K562 (cell line): ENCODE data around the gene PHC3. TPM values are rescaled to one million over a fixed set of nuclear protein-coding genes. Genes with fewer than 3 reads are reported as not detected.

Source experiments
- polyA plus RNA-seq, 8 experiments: library from polyadenylated mRNA; depleted of rRNA in 4 of 8; stranded (reverse) in 5 of 8; unstranded in 3 of 8; fragments of >200 nt; fragmentation: Nextera tagmentation in 2 of 8; fragmentation: Illumina TruSeq in 1 of 8; extraction: Ambion mirVana in 2 of 8; extraction: Trizol in 1 of 8; gene quantifications; 2 replicates each; pipeline versions ENCODE4 v1.2.1 to v1.2.3, GENCODE V29; 2011 to 2014; ENCODE audit warnings: inconsistent platforms in 1 of 8, missing spikeins in 1 of 8
- total RNA-seq, 7 experiments: library from RNA; depleted of rRNA in 6 of 7; stranded (reverse); fragments of >200 nt in 6 of 7; fragmentation: Illumina TruSeq in 2 of 7; extraction: Trizol in 2 of 7; gene quantifications; 2 replicates each; pipeline versions ENCODE4 v1.2.1 to v1.2.3, GENCODE V29; 2011 to 2021; ENCODE audit warnings: low replicate concordance in 1 of 7
- TF ChIP-seq, protein P1 (sequence below): fragments of 200-600 bp; sonication (generic); IDR thresholded peaks from one replicate; pipeline ENCODE4 v1.6.1; 2012; ENCODE audit warnings: mild to moderate bottlenecking, low read depth, low read length, inconsistent platforms

PHC3 gene
- total and polyA plus RNA-seq, 9 of the 15 experiments (the other 6 are each of a cell fraction or from before 2014, with no cell fraction given) = 3.1 to 21.6 (median 10.5) TPM

DNA sequence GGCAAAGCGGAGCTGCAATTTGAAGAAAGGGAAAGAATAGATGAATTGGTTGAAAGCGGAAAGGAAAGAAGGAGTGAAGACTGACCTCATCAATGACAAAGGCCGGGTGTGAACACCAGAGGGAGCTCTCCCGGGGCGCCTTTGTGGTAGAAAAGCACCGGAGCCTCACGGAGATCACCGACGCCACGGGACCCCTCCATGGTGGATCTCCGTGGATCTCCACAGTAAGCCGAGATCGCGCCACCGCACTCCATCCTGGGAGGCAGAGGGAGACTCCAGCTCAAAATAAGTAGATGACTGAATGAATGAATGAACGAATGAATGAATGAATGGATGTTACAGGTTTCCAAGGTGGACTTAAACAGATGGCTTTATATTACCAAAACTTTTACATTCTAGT, 118.8 kb downstream of the PHC3 start (continued):
- TF ChIP-seq, protein P1, sequence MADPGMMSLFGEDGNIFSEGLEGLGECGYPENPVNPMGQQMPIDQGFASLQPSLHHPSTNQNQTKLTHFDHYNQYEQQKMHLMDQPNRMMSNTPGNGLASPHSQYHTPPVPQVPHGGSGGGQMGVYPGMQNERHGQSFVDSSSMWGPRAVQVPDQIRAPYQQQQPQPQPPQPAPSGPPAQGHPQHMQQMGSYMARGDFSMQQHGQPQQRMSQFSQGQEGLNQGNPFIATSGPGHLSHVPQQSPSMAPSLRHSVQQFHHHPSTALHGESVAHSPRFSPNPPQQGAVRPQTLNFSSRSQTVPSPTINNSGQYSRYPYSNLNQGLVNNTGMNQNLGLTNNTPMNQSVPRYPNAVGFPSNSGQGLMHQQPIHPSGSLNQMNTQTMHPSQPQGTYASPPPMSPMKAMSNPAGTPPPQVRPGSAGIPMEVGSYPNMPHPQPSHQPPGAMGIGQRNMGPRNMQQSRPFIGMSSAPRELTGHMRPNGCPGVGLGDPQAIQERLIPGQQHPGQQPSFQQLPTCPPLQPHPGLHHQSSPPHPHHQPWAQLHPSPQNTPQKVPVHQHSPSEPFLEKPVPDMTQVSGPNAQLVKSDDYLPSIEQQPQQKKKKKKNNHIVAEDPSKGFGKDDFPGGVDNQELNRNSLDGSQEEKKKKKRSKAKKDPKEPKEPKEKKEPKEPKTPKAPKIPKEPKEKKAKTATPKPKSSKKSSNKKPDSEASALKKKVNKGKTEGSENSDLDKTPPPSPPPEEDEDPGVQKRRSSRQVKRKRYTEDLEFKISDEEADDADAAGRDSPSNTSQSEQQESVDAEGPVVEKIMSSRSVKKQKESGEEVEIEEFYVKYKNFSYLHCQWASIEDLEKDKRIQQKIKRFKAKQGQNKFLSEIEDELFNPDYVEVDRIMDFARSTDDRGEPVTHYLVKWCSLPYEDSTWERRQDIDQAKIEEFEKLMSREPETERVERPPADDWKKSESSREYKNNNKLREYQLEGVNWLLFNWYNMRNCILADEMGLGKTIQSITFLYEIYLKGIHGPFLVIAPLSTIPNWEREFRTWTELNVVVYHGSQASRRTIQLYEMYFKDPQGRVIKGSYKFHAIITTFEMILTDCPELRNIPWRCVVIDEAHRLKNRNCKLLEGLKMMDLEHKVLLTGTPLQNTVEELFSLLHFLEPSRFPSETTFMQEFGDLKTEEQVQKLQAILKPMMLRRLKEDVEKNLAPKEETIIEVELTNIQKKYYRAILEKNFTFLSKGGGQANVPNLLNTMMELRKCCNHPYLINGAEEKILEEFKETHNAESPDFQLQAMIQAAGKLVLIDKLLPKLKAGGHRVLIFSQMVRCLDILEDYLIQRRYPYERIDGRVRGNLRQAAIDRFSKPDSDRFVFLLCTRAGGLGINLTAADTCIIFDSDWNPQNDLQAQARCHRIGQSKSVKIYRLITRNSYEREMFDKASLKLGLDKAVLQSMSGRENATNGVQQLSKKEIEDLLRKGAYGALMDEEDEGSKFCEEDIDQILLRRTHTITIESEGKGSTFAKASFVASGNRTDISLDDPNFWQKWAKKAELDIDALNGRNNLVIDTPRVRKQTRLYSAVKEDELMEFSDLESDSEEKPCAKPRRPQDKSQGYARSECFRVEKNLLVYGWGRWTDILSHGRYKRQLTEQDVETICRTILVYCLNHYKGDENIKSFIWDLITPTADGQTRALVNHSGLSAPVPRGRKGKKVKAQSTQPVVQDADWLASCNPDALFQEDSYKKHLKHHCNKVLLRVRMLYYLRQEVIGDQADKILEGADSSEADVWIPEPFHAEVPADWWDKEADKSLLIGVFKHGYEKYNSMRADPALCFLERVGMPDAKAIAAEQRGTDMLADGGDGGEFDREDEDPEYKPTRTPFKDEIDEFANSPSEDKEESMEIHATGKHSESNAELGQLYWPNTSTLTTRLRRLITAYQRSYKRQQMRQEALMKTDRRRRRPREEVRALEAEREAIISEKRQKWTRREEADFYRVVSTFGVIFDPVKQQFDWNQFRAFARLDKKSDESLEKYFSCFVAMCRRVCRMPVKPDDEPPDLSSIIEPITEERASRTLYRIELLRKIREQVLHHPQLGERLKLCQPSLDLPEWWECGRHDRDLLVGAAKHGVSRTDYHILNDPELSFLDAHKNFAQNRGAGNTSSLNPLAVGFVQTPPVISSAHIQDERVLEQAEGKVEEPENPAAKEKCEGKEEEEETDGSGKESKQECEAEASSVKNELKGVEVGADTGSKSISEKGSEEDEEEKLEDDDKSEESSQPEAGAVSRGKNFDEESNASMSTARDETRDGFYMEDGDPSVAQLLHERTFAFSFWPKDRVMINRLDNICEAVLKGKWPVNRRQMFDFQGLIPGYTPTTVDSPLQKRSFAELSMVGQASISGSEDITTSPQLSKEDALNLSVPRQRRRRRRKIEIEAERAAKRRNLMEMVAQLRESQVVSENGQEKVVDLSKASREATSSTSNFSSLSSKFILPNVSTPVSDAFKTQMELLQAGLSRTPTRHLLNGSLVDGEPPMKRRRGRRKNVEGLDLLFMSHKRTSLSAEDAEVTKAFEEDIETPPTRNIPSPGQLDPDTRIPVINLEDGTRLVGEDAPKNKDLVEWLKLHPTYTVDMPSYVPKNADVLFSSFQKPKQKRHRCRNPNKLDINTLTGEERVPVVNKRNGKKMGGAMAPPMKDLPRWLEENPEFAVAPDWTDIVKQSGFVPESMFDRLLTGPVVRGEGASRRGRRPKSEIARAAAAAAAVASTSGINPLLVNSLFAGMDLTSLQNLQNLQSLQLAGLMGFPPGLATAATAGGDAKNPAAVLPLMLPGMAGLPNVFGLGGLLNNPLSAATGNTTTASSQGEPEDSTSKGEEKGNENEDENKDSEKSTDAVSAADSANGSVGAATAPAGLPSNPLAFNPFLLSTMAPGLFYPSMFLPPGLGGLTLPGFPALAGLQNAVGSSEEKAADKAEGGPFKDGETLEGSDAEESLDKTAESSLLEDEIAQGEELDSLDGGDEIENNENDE = no peak
